ENCODE results near the gene VGLL4.

The VGLL4 gene

GRCh38 chr3:11651900-11652299 is 8.2 kb upstream of the VGLL4 start:
- Histone ChIP-seq H3K27me3 (ENCODE audit: control insufficient read depth in 1 of 2, insufficient read depth in 2 of 2, low read length in 2 of 2) (no peaks in the 10 kb centered on the region), H3K27ac (ENCODE audit: low read length) (no peak overlapping the region), H3K36me3 (ENCODE audit: control insufficient read depth in 2 of 2, insufficient read depth in 2 of 2, low read length in 2 of 2) (no peaks in the 10 kb centered on the region), H3K9ac (ENCODE audit: low read length in 2 of 2) (no peak overlapping the region), H3K4me1 (ENCODE audit: control insufficient read depth, insufficient read depth, low read length) (peaks cover 4% of the 10 kb centered on the region), H3K4me3 (ENCODE audit: low read length in 2 of 2) (no peak overlapping the region), H3K9me3 (ENCODE audit: control insufficient read depth in 2 of 2, low read length in 2 of 2) (no peaks in the 10 kb centered on the region)

GRCh38 chr3:11651477-11651876 is 7.8 kb upstream of the VGLL4 start:
- Histone ChIP-seq H3K4me1 (ENCODE audit: control insufficient read depth, insufficient read depth, low read length) (no peaks in the 10 kb centered on the region), H3K9me3 (ENCODE audit: control insufficient read depth in 2 of 2, low read length in 2 of 2) (no peaks in the 10 kb centered on the region), H3K27ac (ENCODE audit: low read length) (no peak overlapping the region), H3K36me3 (ENCODE audit: control insufficient read depth in 2 of 2, insufficient read depth in 2 of 2, low read length in 2 of 2) (no peaks in the 10 kb centered on the region), H3K9ac (ENCODE audit: low read length in 2 of 2) (no peak overlapping the region), H3K4me3 (ENCODE audit: low read length in 2 of 2) (no peak overlapping the region), H3K27me3 (ENCODE audit: control insufficient read depth in 1 of 2, insufficient read depth in 2 of 2, low read length in 2 of 2) (no peaks in the 10 kb centered on the region)

GRCh38 chr3:11650391-11650790 is 6.7 kb upstream of the VGLL4 start:
- Histone ChIP-seq H3K4me1 (ENCODE audit: control insufficient read depth, insufficient read depth, low read length) (no peaks in the 10 kb centered on the region), H3K4me3 (ENCODE audit: low read length in 2 of 2) (no peak overlapping the region), H3K27me3 (ENCODE audit: control insufficient read depth in 1 of 2, insufficient read depth in 2 of 2, low read length in 2 of 2) (no peaks in the 10 kb centered on the region), H3K36me3 (ENCODE audit: control insufficient read depth in 2 of 2, insufficient read depth in 2 of 2, low read length in 2 of 2) (no peaks in the 10 kb centered on the region), H3K9me3 (ENCODE audit: control insufficient read depth in 2 of 2, low read length in 2 of 2) (no peaks in the 10 kb centered on the region), H3K9ac (ENCODE audit: low read length in 2 of 2) (no peak overlapping the region), H3K27ac (ENCODE audit: low read length) (no peak overlapping the region)

GRCh38 chr3:11648735-11649134 is 5.0 kb upstream of the VGLL4 start:
- H3K9ac ChIP-seq (ENCODE audit: low read length in 2 of 2) = no peak overlapping the region
- H3K9me3 ChIP-seq (ENCODE audit: control insufficient read depth in 2 of 2, low read length in 2 of 2) = no peaks in the 10 kb centered on the region
- H3K36me3 ChIP-seq (ENCODE audit: control insufficient read depth in 2 of 2, insufficient read depth in 2 of 2, low read length in 2 of 2) = no peaks in the 10 kb centered on the region
- H3K4me1 ChIP-seq (ENCODE audit: control insufficient read depth, insufficient read depth, low read length) = peaks cover 5% of the 10 kb centered on the region
- no peak overlapping the region for H3K4me3 ChIP-seq (ENCODE audit: low read length in 2 of 2)
- H3K27me3 ChIP-seq (ENCODE audit: control insufficient read depth in 1 of 2, insufficient read depth in 2 of 2, low read length in 2 of 2) = no peaks in the 10 kb centered on the region
- no peak overlapping the region for H3K27ac ChIP-seq (ENCODE audit: low read length)

- Histone ChIP-seq H3K4me1 (ENCODE audit: control insufficient read depth, insufficient read depth, low read length) (peaks cover 33% of the 10 kb centered on the region), H3K27me3 (ENCODE audit: control insufficient read depth in 1 of 2, insufficient read depth in 2 of 2, low read length in 2 of 2) (no peaks in the 10 kb centered on the region), H3K9ac (ENCODE audit: low read length in 2 of 2) (peak overlapping the region; percentile 79 to 86), H3K9me3 (ENCODE audit: control insufficient read depth in 2 of 2, low read length in 2 of 2) (no peaks in the 10 kb centered on the region), H3K36me3 (ENCODE audit: control insufficient read depth in 2 of 2, insufficient read depth in 2 of 2, low read length in 2 of 2) (no peaks in the 10 kb centered on the region), H3K27ac (ENCODE audit: low read length) (peak overlapping the region; percentile 90), H3K4me3 (ENCODE audit: low read length in 2 of 2) (peak overlapping the region; percentile 84 to 93)
Measured at GRCh38 chr3:11643201-11643603, 513 bp downstream of the VGLL4 start.

GRCh38 chr3:11642431-11643191 is 1.1 kb downstream of the VGLL4 start:
- peak overlapping the region; percentile 90 for H3K27ac ChIP-seq (ENCODE audit: low read length)
- H3K36me3 ChIP-seq (ENCODE audit: control insufficient read depth in 2 of 2, insufficient read depth in 2 of 2, low read length in 2 of 2) = no peaks in the 10 kb centered on the region
- peak overlapping the region; percentile 79 to 86 for H3K9ac ChIP-seq (ENCODE audit: low read length in 2 of 2)
- peaks cover 38% of the 10 kb centered on the region for H3K4me1 ChIP-seq (ENCODE audit: control insufficient read depth, insufficient read depth, low read length)
- peak overlapping the region; percentile 84 to 93 for H3K4me3 ChIP-seq (ENCODE audit: low read length in 2 of 2)
- no peaks in the 10 kb centered on the region for H3K9me3 ChIP-seq (ENCODE audit: control insufficient read depth in 2 of 2, low read length in 2 of 2)
- no peaks in the 10 kb centered on the region for H3K27me3 ChIP-seq (ENCODE audit: control insufficient read depth in 1 of 2, insufficient read depth in 2 of 2, low read length in 2 of 2)

- H3K27me3 ChIP-seq (ENCODE audit: control insufficient read depth in 1 of 2, insufficient read depth in 2 of 2, low read length in 2 of 2) = no peaks in the 10 kb centered on the region
- no peaks in the 10 kb centered on the region for H3K9me3 ChIP-seq (ENCODE audit: control insufficient read depth in 2 of 2, low read length in 2 of 2)
- H3K4me3 ChIP-seq (ENCODE audit: low read length in 2 of 2) = peak overlapping the region; percentile 84 to 93
- peaks cover 38% of the 10 kb centered on the region for H3K4me1 ChIP-seq (ENCODE audit: control insufficient read depth, insufficient read depth, low read length)
- peak overlapping the region; percentile 90 for H3K27ac ChIP-seq (ENCODE audit: low read length)
- H3K36me3 ChIP-seq (ENCODE audit: control insufficient read depth in 2 of 2, insufficient read depth in 2 of 2, low read length in 2 of 2) = no peaks in the 10 kb centered on the region
- H3K9ac ChIP-seq (ENCODE audit: low read length in 2 of 2) = peak overlapping the region; percentile 79 to 86
Measured at GRCh38 chr3:11641683-11642430, 1.9 kb downstream of the VGLL4 start.

GRCh38 chr3:11641316-11641682 is 2.4 kb downstream of the VGLL4 start:
- Histone ChIP-seq H3K9ac (ENCODE audit: low read length in 2 of 2) (peak overlapping the region; percentile 79 to 86), H3K4me1 (ENCODE audit: control insufficient read depth, insufficient read depth, low read length) (peaks cover 43% of the 10 kb centered on the region), H3K4me3 (ENCODE audit: low read length in 2 of 2) (peak overlapping the region; percentile 84 to 93)

GRCh38 chr3:11640009-11640673 is 3.6 kb downstream of the VGLL4 start:
- Histone ChIP-seq H3K9ac (ENCODE audit: low read length in 2 of 2) (no peak overlapping the region), H3K9me3 (ENCODE audit: control insufficient read depth in 2 of 2, low read length in 2 of 2) (no peaks in the 10 kb centered on the region), H3K27me3 (ENCODE audit: control insufficient read depth in 1 of 2, insufficient read depth in 2 of 2, low read length in 2 of 2) (no peaks in the 10 kb centered on the region), H3K27ac (ENCODE audit: low read length) (peak overlapping the region; percentile 90), H3K36me3 (ENCODE audit: control insufficient read depth in 2 of 2, insufficient read depth in 2 of 2, low read length in 2 of 2) (no peaks in the 10 kb centered on the region), H3K4me1 (ENCODE audit: control insufficient read depth, insufficient read depth, low read length) (peaks cover 51% of the 10 kb centered on the region), H3K4me3 (ENCODE audit: low read length in 2 of 2) (peak overlapping the region in 1 of 2 donors; percentile 35)

More at GRCh38 chr3:11641316-11641682, 2.4 kb downstream of the VGLL4 start:
- no peaks in the 10 kb centered on the region for H3K27me3 ChIP-seq (ENCODE audit: control insufficient read depth in 1 of 2, insufficient read depth in 2 of 2, low read length in 2 of 2)
- no peaks in the 10 kb centered on the region for H3K36me3 ChIP-seq (ENCODE audit: control insufficient read depth in 2 of 2, insufficient read depth in 2 of 2, low read length in 2 of 2)
- no peaks in the 10 kb centered on the region for H3K9me3 ChIP-seq (ENCODE audit: control insufficient read depth in 2 of 2, low read length in 2 of 2)
- H3K27ac ChIP-seq (ENCODE audit: low read length) = peak overlapping the region; percentile 90

- Histone ChIP-seq H3K9ac (ENCODE audit: low read length in 2 of 2) (peak overlapping the region in 1 of 2 donors; percentile 49), H3K27ac (ENCODE audit: low read length) (peak overlapping the region; percentile 70), H3K4me1 (ENCODE audit: control insufficient read depth, insufficient read depth, low read length) (peaks cover 55% of the 10 kb centered on the region), H3K4me3 (ENCODE audit: low read length in 2 of 2) (peak overlapping the region; percentile 60 to 67), H3K36me3 (ENCODE audit: control insufficient read depth in 2 of 2, insufficient read depth in 2 of 2, low read length in 2 of 2) (no peaks in the 10 kb centered on the region), H3K9me3 (ENCODE audit: control insufficient read depth in 2 of 2, low read length in 2 of 2) (no peaks in the 10 kb centered on the region), H3K27me3 (ENCODE audit: control insufficient read depth in 1 of 2, insufficient read depth in 2 of 2, low read length in 2 of 2) (no peaks in the 10 kb centered on the region)
Measured at GRCh38 chr3:11638495-11639358, 5.0 kb downstream of the VGLL4 start.
